Measurements from ENCODE around the gene TNFSF8.

TNFSF8 gene

DNA sequence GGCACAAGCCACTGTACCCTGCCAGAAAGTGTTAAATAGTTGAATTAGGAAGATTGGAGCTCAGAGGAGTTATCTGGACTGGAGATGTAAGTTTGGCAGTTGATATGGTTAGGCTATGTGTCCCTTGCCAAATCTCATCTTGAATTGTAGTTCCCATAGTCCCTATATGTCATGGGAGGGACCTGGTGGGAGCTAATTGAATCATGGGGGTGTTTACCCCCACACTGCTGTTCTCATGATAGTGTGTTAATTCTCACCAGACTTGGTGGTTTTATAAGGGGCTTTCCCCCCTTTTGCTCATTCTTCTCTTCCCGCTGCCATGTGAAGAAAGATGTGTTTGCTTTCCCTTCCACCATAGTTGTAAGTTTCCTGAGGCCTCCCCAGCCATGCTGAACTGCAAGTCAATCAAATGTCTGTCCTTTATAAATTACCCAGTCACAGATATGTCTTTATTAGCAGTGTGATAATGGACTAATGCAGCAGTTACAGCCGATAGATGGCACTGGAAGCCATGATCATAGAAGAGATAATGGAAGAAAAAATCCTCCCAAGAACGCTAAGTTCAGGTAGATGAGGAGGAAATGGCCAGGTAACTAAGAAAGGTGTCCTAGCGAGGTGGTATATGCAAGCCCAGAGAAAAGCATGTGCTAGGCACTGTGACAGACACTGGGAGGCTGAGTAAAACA is 51.4 kb downstream of the TNFSF8 start:
- Histone ChIP-seq H3K27me3 (ENCODE audit: control insufficient read depth, insufficient read depth, low read length) (no peaks in the 10 kb centered on the region), H3K27ac (ENCODE audit: low read length) (no peak overlapping the region), H3K36me3 (ENCODE audit: control insufficient read depth, insufficient read depth, low read length) (no peaks in the 10 kb centered on the region), H3K4me1 (ENCODE audit: control insufficient read depth, insufficient read depth, low read length) (no peaks in the 10 kb centered on the region), H3K4me3 (ENCODE audit: low read length) (no peak overlapping the region), H3K9me3 (ENCODE audit: control insufficient read depth, insufficient read depth, low read length) (no peaks in the 10 kb centered on the region; the same call in 1 of the 2 replicates)
- no CpG with 5 or more reads among the region's 4 CpGs for WGBS (ENCODE audit: insufficient coverage, insufficient read length)
- DNase-seq (ENCODE audit: low read depth, low spot score): no peak

DNA sequence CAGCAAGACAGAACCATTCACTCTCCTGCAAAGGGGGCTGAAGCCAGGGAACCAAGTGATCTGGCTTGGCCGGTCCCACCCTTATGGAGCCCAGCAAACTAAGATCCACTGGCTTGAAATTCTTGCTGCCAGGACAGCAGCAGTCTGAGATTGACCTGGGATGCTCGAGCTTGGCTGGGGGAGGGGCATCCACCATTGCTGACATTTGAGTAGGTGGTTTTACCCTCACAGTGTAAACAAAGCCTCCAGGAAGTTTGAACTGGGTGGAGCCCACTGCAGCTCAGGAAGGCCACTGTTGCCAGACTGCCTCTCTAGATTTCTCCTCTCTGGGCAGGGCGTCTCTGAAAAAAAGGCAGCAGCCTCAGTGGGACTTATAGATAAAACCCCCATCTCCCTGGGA is 60.5 kb downstream of the TNFSF8 start:
- Histone ChIP-seq H3K36me3 (ENCODE audit: control insufficient read depth, insufficient read depth, low read length) (no peaks in the 10 kb centered on the region), H3K4me1 (ENCODE audit: control insufficient read depth, insufficient read depth, low read length) (peaks cover 1% of the 10 kb centered on the region; the same call in 1 of the 2 replicates), H3K27ac (ENCODE audit: low read length) (no peak overlapping the region), H3K27me3 (ENCODE audit: control insufficient read depth, insufficient read depth, low read length) (no peaks in the 10 kb centered on the region), H3K4me3 (ENCODE audit: low read length) (no peak overlapping the region), H3K9me3 (ENCODE audit: control insufficient read depth, insufficient read depth, low read length) (no peaks in the 10 kb centered on the region)
- DNase-seq (ENCODE audit: low read depth, low spot score): peak; percentile 29
- WGBS (ENCODE audit: insufficient coverage, insufficient read length): no CpG with 5 or more reads among the region's 3 CpGs

DNA sequence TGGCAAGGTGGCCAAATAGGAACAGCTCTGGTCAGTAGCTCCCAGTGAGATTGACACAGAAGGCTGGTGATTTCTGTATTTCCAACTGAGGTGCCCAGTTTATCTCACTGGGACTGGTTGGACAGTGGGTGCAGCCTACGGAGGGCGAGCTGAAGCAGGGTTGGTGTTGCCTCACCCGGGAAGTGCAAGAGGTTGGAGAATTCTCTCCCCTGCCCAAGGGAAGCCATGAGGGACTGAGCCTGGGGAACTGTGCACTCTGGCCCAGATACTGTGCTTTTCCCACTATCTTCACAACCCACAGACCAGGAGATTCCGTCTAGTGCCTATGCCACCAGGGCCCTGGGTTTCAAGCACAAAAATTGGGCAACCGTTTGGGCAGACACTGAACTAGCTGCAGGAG is 61.0 kb downstream of the TNFSF8 start:
- no peaks in the 10 kb centered on the region for H3K9me3 ChIP-seq (ENCODE audit: control insufficient read depth, insufficient read depth, low read length)
- peaks cover 1% of the 10 kb centered on the region; the same call in 1 of the 2 replicates for H3K4me1 ChIP-seq (ENCODE audit: control insufficient read depth, insufficient read depth, low read length)
- no peaks in the 10 kb centered on the region for H3K36me3 ChIP-seq (ENCODE audit: control insufficient read depth, insufficient read depth, low read length)
- no peaks in the 10 kb centered on the region for H3K27me3 ChIP-seq (ENCODE audit: control insufficient read depth, insufficient read depth, low read length)
- no peak for DNase-seq (ENCODE audit: low read depth, low spot score)
- no peak overlapping the region for H3K27ac ChIP-seq (ENCODE audit: low read length)
- H3K4me3 ChIP-seq (ENCODE audit: low read length): no peak overlapping the region
- WGBS (ENCODE audit: insufficient coverage, insufficient read length): no CpG with 5 or more reads among the region's 5 CpGs

DNA sequence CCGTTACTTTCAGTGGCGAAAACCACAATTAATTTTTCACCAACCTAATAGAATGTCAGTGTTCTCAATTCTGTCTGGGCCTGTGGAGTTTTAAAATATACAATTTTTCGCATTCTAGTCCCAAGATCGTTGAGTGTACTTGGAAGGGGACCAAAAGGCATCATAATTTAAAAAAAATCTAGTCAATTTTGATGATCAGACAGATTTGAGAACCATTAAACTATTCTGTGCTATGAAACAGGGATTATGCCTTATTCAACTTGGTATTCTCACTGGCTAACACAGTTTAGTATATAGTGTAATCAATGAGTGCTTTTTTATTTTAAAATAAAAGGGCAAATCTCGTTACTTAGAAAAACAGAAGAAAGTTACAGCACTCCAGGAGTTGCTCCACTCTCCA is 63.1 kb downstream of the TNFSF8 start:
- H3K4me3 ChIP-seq (ENCODE audit: low read length): no peak overlapping the region
- H3K27me3 ChIP-seq (ENCODE audit: control insufficient read depth, insufficient read depth, low read length): no peaks in the 10 kb centered on the region
- no peaks in the 10 kb centered on the region for H3K9me3 ChIP-seq (ENCODE audit: control insufficient read depth, insufficient read depth, low read length)
- peaks cover 1% of the 10 kb centered on the region; the same call in 1 of the 2 replicates for H3K4me1 ChIP-seq (ENCODE audit: control insufficient read depth, insufficient read depth, low read length)
- DNase-seq (ENCODE audit: low read depth, low spot score): no peak
- WGBS (ENCODE audit: insufficient coverage, insufficient read length): no CpG with 5 or more reads among the region's 5 CpGs
- H3K36me3 ChIP-seq (ENCODE audit: control insufficient read depth, insufficient read depth, low read length): no peaks in the 10 kb centered on the region
- H3K27ac ChIP-seq (ENCODE audit: low read length): no peak overlapping the region

DNA sequence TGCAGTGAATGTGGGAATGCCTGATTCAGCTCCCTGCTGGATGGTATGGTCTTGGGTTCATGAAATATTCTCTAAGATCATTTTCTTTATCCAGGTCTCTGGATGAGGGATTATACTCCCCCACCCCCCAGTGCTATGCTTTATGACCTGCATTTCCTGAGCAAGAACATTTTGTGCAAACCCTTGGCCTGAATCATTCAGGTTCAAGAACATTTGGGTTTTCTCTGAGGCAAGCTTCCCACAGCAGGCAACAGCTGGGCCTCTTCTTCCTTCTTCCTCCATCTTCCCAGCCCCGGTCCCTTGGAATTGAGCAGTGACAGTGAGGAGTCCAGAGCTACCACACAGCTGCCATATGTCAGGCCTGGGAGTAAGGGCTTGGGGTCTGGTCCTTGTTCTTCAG is 65.9 kb downstream of the TNFSF8 start:
- DNase-seq (ENCODE audit: low read depth, low spot score): no peak
- no peaks in the 10 kb centered on the region; the same call in 1 of the 2 replicates for H3K4me1 ChIP-seq (ENCODE audit: control insufficient read depth, insufficient read depth, low read length)
- no peaks in the 10 kb centered on the region for H3K36me3 ChIP-seq (ENCODE audit: control insufficient read depth, insufficient read depth, low read length)
- no peak overlapping the region for H3K4me3 ChIP-seq (ENCODE audit: low read length)
- H3K27ac ChIP-seq (ENCODE audit: low read length): no peak overlapping the region
- H3K27me3 ChIP-seq (ENCODE audit: control insufficient read depth, insufficient read depth, low read length): no peaks in the 10 kb centered on the region
- no peaks in the 10 kb centered on the region for H3K9me3 ChIP-seq (ENCODE audit: control insufficient read depth, insufficient read depth, low read length)
- no CpG with 5 or more reads among the region's 1 CpG for WGBS (ENCODE audit: insufficient coverage, insufficient read length)

DNA sequence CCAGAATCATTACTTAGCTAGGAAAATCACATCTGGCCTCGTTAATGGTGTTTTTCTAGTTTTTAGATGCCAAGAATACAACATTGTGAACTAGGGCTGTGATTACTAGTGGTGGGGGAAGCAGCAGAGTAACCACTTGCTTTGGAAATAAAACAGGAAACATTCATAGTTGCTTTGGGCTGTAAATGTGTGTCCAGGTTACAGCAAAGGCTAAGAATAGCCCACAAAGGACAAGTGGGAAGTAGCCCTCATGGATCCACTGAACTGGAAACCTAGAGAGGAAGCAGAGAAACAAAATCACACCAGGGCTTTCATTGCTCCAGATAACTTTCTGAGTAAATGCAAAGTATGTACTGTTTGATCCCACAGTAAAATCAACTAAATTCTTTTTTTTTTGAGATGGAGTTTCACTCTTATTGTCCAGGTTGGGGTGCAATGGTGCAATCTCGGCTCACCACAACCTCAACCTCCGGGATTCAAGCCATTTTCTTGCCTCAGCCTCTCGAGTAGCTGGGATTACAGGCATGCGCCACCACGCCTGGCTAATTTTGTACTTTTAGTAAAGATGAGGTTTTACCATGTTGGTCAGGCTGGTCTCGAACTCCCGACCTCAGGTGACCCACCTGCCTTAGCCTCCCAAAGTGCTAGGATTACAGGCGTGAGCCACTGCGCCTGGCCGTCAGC is 68.3 kb downstream of the TNFSF8 start:
- Histone ChIP-seq H3K4me1 (ENCODE audit: control insufficient read depth, insufficient read depth, low read length) (no peaks in the 10 kb centered on the region), H3K4me3 (ENCODE audit: low read length) (no peak overlapping the region), H3K36me3 (ENCODE audit: control insufficient read depth, insufficient read depth, low read length) (no peaks in the 10 kb centered on the region), H3K27ac (ENCODE audit: low read length) (no peak overlapping the region), H3K27me3 (ENCODE audit: control insufficient read depth, insufficient read depth, low read length) (no peaks in the 10 kb centered on the region), H3K9me3 (ENCODE audit: control insufficient read depth, insufficient read depth, low read length) (no peaks in the 10 kb centered on the region)
- DNase-seq (ENCODE audit: low read depth, low spot score): no peak
- no CpG with 5 or more reads among the region's 11 CpGs for WGBS (ENCODE audit: insufficient coverage, insufficient read length)

DNA sequence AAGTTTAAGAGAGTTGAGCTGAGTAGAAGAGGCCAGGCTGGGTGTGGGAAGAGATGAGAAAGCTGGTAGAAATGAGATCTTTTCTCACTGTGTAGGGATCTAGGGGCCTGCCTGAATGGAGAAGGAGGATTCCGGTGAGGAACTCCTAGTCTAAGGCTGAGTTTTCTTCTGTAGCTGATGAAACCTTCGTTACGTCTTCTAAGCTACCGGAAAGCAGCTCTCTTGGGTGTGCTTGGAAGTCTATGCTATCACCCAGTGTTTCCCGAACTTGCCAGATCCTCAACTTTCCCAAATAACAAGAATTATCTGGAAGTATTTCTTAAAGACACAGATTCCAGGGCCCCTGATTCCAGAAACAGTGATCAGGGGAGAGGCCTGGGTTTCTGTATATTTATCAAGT is 69.1 kb downstream of the TNFSF8 start:
- no CpG with 5 or more reads among the region's 5 CpGs for WGBS (ENCODE audit: insufficient coverage, insufficient read length)
- Histone ChIP-seq H3K27me3 (ENCODE audit: control insufficient read depth, insufficient read depth, low read length) (no peaks in the 10 kb centered on the region), H3K27ac (ENCODE audit: low read length) (no peak overlapping the region), H3K4me1 (ENCODE audit: control insufficient read depth, insufficient read depth, low read length) (no peaks in the 10 kb centered on the region), H3K36me3 (ENCODE audit: control insufficient read depth, insufficient read depth, low read length) (no peaks in the 10 kb centered on the region), H3K4me3 (ENCODE audit: low read length) (no peak overlapping the region), H3K9me3 (ENCODE audit: control insufficient read depth, insufficient read depth, low read length) (no peaks in the 10 kb centered on the region)
- DNase-seq (ENCODE audit: low read depth, low spot score): no peak

DNA sequence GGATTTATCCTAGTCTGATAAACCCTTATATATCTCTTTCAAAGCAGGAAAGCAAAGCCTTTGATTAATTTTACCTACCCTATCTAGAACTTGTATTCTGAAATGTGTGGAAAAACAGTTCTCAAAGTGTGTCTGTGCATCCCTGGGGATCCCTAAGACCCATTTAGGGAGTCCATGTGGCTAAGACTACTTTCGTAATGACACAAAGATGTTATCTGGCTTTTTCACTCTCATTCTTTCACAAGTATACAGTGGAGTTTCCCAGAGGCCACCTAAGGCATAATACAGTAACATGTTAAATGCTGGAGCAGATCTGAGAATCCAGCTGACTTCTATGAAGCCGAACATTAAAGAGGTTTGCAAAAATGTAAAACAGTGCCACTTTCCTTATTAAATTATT is 70.2 kb downstream of the TNFSF8 start:
- no peak overlapping the region for H3K4me3 ChIP-seq (ENCODE audit: low read length)
- H3K27me3 ChIP-seq (ENCODE audit: control insufficient read depth, insufficient read depth, low read length): no peaks in the 10 kb centered on the region
- no peaks in the 10 kb centered on the region for H3K9me3 ChIP-seq (ENCODE audit: control insufficient read depth, insufficient read depth, low read length)
- no peak for DNase-seq (ENCODE audit: low read depth, low spot score)
- no peaks in the 10 kb centered on the region for H3K36me3 ChIP-seq (ENCODE audit: control insufficient read depth, insufficient read depth, low read length)
- H3K4me1 ChIP-seq (ENCODE audit: control insufficient read depth, insufficient read depth, low read length): no peaks in the 10 kb centered on the region
- WGBS (ENCODE audit: insufficient coverage, insufficient read length): no CpG with 5 or more reads among the region's 2 CpGs
- H3K27ac ChIP-seq (ENCODE audit: low read length): no peak overlapping the region

DNA sequence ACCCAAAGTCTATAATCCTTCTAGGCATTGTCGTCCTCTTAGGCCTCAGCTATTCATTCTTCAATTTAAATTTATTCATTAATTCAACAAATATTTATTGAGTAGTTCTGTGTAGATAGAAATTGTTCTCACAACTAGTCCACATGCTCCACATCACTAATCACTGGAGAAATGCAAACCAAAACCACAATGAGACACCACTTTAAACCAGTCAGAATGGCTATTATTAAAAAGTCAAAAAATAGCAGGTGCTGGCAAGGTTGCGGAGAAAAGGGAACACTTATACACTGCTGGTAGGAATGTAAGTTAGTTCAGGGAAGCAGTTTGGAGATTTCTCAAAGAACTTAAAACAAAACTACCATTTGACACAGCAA is 73.5 kb downstream of the TNFSF8 start:
- WGBS (ENCODE audit: insufficient coverage, insufficient read length): no CpG with 5 or more reads among the region's 2 CpGs
- H3K36me3 ChIP-seq (ENCODE audit: control insufficient read depth, insufficient read depth, low read length): no peaks in the 10 kb centered on the region
- H3K9me3 ChIP-seq (ENCODE audit: control insufficient read depth, insufficient read depth, low read length): no peaks in the 10 kb centered on the region
- no peaks in the 10 kb centered on the region for H3K4me1 ChIP-seq (ENCODE audit: control insufficient read depth, insufficient read depth, low read length)
- no peak overlapping the region for H3K4me3 ChIP-seq (ENCODE audit: low read length)
- H3K27ac ChIP-seq (ENCODE audit: low read length): no peak overlapping the region
- DNase-seq (ENCODE audit: low read depth, low spot score): no peak
- H3K27me3 ChIP-seq (ENCODE audit: control insufficient read depth, insufficient read depth, low read length): no peaks in the 10 kb centered on the region

DNA sequence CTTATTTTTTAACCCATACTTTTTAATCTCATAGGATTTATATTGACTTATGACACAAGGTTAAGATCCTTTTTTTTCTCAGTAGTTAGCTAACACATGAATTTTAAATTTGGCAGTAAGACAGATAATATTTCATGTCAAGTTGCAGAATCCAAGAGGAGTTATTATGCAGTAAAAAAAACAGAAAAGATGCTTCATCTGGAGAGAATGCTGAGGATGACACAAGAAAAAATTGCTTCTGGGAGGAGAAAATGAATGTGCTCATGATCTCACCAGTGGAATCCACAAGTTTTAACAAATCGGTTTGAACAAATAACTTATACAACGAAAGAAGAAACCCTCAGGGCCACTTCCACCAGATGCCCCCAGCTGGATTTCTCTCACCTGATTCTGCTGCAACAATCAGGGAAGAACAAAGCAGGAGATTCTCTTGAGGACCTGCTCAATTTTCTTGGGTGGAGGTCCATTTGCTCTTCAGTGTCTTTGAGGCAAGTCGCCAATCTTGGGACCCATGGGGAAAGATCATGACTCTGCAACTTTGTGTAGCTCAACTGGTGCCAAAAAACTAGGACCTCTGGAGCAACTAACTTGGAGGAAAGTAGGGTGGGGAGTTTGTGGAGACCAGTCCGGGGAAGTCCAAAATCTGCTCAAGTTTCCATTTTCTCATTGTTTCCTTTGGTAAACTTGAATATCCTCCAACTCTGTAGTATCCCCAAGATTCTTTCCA is 74.0 kb downstream of the TNFSF8 start:
- Histone ChIP-seq H3K27me3 (ENCODE audit: control insufficient read depth, insufficient read depth, low read length) (no peaks in the 10 kb centered on the region), H3K27ac (ENCODE audit: low read length) (no peak overlapping the region), H3K36me3 (ENCODE audit: control insufficient read depth, insufficient read depth, low read length) (no peaks in the 10 kb centered on the region), H3K4me1 (ENCODE audit: control insufficient read depth, insufficient read depth, low read length) (no peaks in the 10 kb centered on the region), H3K4me3 (ENCODE audit: low read length) (no peak overlapping the region), H3K9me3 (ENCODE audit: control insufficient read depth, insufficient read depth, low read length) (no peaks in the 10 kb centered on the region)
- no CpG with 5 or more reads among the region's 4 CpGs for WGBS (ENCODE audit: insufficient coverage, insufficient read length)
- DNase-seq (ENCODE audit: low read depth, low spot score): no peak

All from iPS DF 6.9 (cell line).